HepG2 (cell line): Measurements from ENCODE around the gene PXMP4. TPM values are rescaled to one million over a fixed set of nuclear protein-coding genes. Genes with fewer than 3 reads are reported as not detected.

ENCODE experiments used
- AHR ChIP-seq: IDR thresholded peaks from 2 replicates; pipeline ENCODE4 v1.6.1; 2018; ENCODE audit warnings: missing genetic modification reagents, missing compliant biosample characterization
- BATF2 ChIP-seq: sonication (generic); formaldehyde crosslinking; IDR thresholded peaks from 2 replicates; pipeline ENCODE4 v1.8.0; 2022; ENCODE audit warnings: mild to moderate bottlenecking, missing genetic modification reagents, moderate library complexity
- BCL3 ChIP-seq: sonication (generic); formaldehyde crosslinking; IDR thresholded peaks from 2 replicates; pipeline ENCODE4 v1.5.1; 2020; ENCODE audit warnings: mild to moderate bottlenecking, missing genetic modification reagents, moderate library complexity
- GABPA ChIP-seq, 2 experiments: IDR thresholded peaks; 2 replicates each; pipeline ENCODE4 v1.6.1; 2011 to 2016; ENCODE audit warnings: low read depth in 2 of 2, low read length in 1 of 2, missing biosample characterization in 1 of 2, missing genetic modification characterization in 1 of 2
- HNRNPK ChIP-seq: fragments of 200-400 bp; formaldehyde crosslinking; IDR thresholded peaks from 2 replicates; pipeline ENCODE4 v1.6.1; 2018; ENCODE audit warnings: low read length, low read depth, moderate library complexity, mild to moderate bottlenecking; ENCODE audit not compliant: poor library complexity, severe bottlenecking
- HNRNPLL ChIP-seq: fragments of 200-400 bp; formaldehyde crosslinking; IDR thresholded peaks from 2 replicates; pipeline ENCODE4 v1.6.1; 2017; ENCODE audit warnings: mild to moderate bottlenecking, low read depth, low read length; ENCODE audit not compliant: poor library complexity, severe bottlenecking
- NFRKB ChIP-seq: fragments of 450-650 bp; IDR thresholded peaks from 2 replicates; pipeline ENCODE4 v1.6.1; 2017
- RARG ChIP-seq: sonication (generic); formaldehyde crosslinking; IDR thresholded peaks from 2 replicates; pipeline ENCODE4 v1.4.0; 2020; ENCODE audit warnings: low read depth, mild to moderate bottlenecking, missing genetic modification reagents
- RBM39 ChIP-seq: fragments of 200-400 bp; formaldehyde crosslinking; IDR thresholded peaks from one replicate; pipeline ENCODE4 v1.6.1; 2018; ENCODE audit warnings: antibody characterized with exemption, mild to moderate bottlenecking, low read depth, low read length; ENCODE audit not compliant: poor library complexity, severe bottlenecking
- RFXAP ChIP-seq: sonication (generic); formaldehyde crosslinking; IDR thresholded peaks from 2 replicates; pipeline ENCODE4 v1.4.0; 2020; ENCODE audit warnings: missing genetic modification reagents, borderline replicate concordance
- ZEB1 ChIP-seq: IDR thresholded peaks from 2 replicates; pipeline ENCODE4 v1.6.1; 2012; ENCODE audit warnings: mild to moderate bottlenecking, low read depth, inconsistent platforms; ENCODE audit not compliant: insufficient replicate concordance
- ZFP36L2 ChIP-seq: sonication (generic); formaldehyde crosslinking; IDR thresholded peaks from 2 replicates; pipeline ENCODE4 v1.4.0; 2020; ENCODE audit warnings: missing genetic modification reagents
- ZFP90 ChIP-seq: sonication (generic); formaldehyde crosslinking; IDR thresholded peaks from 2 replicates; pipeline ENCODE4 v1.8.0; 2022; ENCODE audit warnings: missing genetic modification reagents, mild to moderate bottlenecking, inconsistent platforms, borderline replicate concordance
- ZNF274 ChIP-seq: sonication (generic); formaldehyde crosslinking; IDR thresholded peaks from 2 replicates; pipeline ENCODE4 v1.5.1; 2020; ENCODE audit warnings: mild to moderate bottlenecking, missing genetic modification reagents
- ZNF407 ChIP-seq: sonication (generic); formaldehyde crosslinking; IDR thresholded peaks from one replicate; pipeline ENCODE4 v1.5.1; 2020; ENCODE audit warnings: mild to moderate bottlenecking, missing genetic modification reagents; ENCODE audit errors: not compliant biosample characterization
- ZNF710 ChIP-seq: sonication (generic); formaldehyde crosslinking; IDR thresholded peaks from 2 replicates; pipeline ENCODE4 v1.5.0; 2020; ENCODE audit warnings: mild to moderate bottlenecking, missing genetic modification reagents, borderline replicate concordance
- polyA plus RNA-seq, 8 experiments: library from polyadenylated mRNA; depleted of rRNA in 3 of 8; stranded (reverse) in 7 of 8; unstranded in 1 of 8; fragments of >200 nt; fragmentation: Illumina TruSeq in 4 of 8; extraction: Trizol in 4 of 8; gene quantifications; 2 replicates each; pipeline versions ENCODE4 v1.2.1 to v1.2.3, GENCODE V29; 2011 to 2016; ENCODE audit warnings: low read depth in 4 of 8, missing spikeins in 1 of 8, mixed read lengths in 1 of 8; ENCODE audit not compliant: insufficient read depth in 1 of 8
- total RNA-seq, 5 experiments: library from RNA; depleted of rRNA; stranded (reverse); fragments of >200 nt; fragmentation: Illumina TruSeq; extraction: Trizol; gene quantifications; 2 replicates each; pipeline ENCODE4 v1.2.3, GENCODE V29; 2016; ENCODE audit warnings: low read depth in 1 of 5

PXMP4 gene
- total and polyA plus RNA-seq, 2 of the 13 experiments (the other 11 are each of a cell fraction or from before 2014, with no cell fraction given), result not detected

GRCh38 chr20:33730946-33731692, 11.0 kb upstream of the PXMP4 start (continued):
- TF ChIP-seq ZNF407 (CRISPR knock-in tag), result peak; percentile 40
- TF ChIP-seq ZNF274 (CRISPR knock-in tag), result peak; percentile 75
- peak; percentile 36; the same call in 1 of the 2 replicates for TF ChIP-seq BATF2 (CRISPR knock-in tag)
- TF ChIP-seq BCL3 (CRISPR knock-in tag), result peak; percentile 9; the same call in 1 of the 2 replicates
- TF ChIP-seq ZFP36L2 (CRISPR knock-in tag), result no peak
- no peak for TF ChIP-seq NFRKB
- no peak for TF ChIP-seq RBM39
- no peak for TF ChIP-seq AHR (CRISPR knock-in tag)
- TF ChIP-seq ZNF710, result 0 out of 2 replicates have a peak, but pooled peaks have one; percentile 27
- TF ChIP-seq RFXAP (CRISPR knock-in tag), result no peak
- peak; percentile 13 for TF ChIP-seq ZEB1
- TF ChIP-seq ZFP90 (CRISPR knock-in tag), result no peak
- TF ChIP-seq GABPA (IDR thresholded peaks at IDR 0.05; ENCODE audit: low read depth, low read length), result no peak
- no peak for TF ChIP-seq GABPA (CRISPR knock-in tag; IDR thresholded peaks at IDR 0.05; ENCODE audit: low read depth)
- no peak for TF ChIP-seq RARG
- TF ChIP-seq HNRNPK, result peak; percentile 10
- no peak for TF ChIP-seq HNRNPLL
